NCI-H526 treated with DMSO at 0.1 percent for 48 hours (cell line): Measurements from ENCODE around the gene GSTM4.
A peak's percentile ranks its signal among the peaks of the same experiment; 100 is the strongest.
"Not testable (repeated sequence)": the region's sequence is repeated elsewhere in the genome, so short reads cannot be mapped to it uniquely, and the experiment has no call there.

Experiments used
- DNase-seq: peaks from one replicate; lab custom pipeline; 2025; lab: John Stamatoyannopoulos, UW

Gene GSTM4

DNA sequence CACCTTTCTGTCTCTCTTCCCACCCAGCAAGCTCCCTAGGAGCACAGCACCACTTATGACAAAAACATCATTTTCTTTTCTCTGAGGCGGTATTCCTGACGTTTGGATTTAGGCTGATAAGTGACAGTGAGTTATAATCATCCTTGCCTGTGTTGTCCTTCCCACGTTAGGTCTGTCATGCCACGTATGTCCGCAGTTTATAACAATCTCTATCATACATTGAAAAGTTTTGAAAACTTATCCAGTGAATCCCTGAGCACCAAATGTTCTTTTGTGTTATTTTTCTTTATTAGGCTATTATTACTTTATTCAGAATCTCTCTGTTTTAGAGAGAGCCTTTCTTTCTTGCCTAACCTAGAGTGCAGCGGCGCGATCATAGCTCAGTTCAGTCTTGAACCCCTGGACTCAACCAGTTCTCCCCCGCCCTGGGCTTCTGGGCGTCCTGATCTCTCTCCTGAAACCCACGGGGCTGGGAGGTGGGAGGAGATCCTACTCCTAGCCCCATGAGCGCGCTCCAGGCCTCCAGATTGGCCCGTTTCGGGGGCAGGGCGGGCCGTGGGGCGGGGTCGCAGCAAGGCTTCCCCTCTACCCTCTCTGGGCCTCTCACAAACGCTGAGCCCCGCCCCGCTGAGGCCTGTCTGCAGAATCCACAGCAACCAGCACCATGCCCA, 11.7 kb downstream of the GSTM4 start, which contains the start of gene GSTM2:
Gene GSTM2 (plus strand): TSS at position 606 of the 671 bp plus-strand sequence. CDS start 59 bp downstream, at position 665.
- DNase-seq, result peak; percentile 82

DNA sequence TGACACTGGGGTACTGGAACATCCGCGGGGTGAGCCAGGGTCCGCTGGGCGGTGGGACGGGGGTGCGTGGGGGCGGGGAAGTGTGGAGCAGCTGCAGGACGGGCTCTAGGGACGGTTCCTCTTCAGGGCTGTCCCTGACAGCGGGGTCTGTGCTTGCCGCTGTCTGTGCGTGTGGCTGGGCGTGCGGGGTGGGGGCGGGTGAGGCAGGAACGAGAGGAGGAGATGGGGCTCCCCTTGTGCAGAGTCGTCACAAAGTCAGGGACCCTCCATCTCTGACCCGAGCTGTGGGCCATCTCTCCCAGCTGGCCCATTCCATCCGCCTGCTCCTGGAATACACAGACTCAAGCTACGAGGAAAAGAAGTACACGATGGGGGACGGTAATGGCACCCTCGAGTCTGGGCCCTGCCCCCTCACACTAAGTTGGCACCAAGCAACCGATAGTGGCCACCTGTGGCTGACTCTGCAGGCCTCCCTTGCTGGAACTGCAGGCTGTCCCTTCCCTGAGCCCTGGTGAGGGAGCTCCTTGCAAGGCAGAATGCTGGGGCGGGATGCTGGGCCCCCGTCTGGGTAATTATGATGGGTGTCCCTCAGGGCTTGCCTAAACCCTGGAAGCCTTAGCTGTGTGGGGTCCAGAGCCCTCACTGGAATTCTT, 12.3 kb downstream of the GSTM4 start:
- no peak for DNase-seq

DNA sequence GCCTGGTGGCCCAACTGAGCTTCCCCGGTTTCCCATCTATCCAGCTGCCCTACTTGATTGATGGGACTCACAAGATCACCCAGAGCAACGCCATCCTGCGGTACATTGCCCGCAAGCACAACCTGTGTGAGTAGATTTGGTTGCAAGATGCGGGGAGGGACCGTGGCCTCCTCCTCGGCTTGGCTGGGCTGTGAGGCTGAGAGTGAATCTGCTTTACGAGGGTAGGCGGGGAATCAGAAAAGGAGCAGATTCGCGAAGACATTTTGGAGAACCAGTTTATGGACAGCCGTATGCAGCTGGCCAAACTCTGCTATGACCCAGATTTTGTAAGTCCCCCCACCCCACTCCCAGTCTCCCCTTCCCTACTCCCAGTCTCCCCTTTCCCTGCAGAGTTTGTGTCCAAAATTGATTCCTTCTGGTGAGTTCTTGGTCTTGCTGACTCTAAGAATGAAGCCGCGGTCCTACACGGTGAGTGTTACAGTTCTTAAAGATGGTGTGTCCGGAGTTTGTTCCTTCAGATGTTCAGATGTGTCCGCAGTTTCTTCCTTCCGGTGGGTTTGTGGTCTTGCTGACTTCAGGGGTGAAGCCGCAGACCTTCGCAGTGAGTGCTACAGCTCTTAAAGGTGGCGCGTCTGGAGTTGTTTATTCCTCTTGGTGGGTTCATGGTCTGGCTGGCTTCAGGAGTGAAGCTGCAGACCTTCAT, 13.5 kb downstream of the GSTM4 start:
- DNase-seq, result no peak

DNA sequence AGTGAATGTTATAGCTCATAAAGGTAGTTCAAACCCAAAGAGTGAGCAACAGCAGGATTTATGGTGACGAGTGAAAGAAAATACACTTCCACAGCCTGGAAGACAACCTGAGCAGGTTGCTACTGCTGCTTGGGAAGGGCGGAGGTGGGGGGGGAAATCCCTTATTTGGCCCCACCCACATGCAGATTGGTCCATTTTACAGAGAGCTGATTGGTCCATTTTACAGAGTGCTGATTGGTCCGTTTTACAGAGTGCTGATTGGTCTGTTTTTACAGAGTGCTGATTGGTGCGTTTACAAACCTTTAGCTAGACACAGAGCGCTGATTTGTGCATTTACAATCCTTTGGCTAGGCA, 14.0 kb downstream of the GSTM4 start:
- DNase-seq, result not testable (repeated sequence)

DNA sequence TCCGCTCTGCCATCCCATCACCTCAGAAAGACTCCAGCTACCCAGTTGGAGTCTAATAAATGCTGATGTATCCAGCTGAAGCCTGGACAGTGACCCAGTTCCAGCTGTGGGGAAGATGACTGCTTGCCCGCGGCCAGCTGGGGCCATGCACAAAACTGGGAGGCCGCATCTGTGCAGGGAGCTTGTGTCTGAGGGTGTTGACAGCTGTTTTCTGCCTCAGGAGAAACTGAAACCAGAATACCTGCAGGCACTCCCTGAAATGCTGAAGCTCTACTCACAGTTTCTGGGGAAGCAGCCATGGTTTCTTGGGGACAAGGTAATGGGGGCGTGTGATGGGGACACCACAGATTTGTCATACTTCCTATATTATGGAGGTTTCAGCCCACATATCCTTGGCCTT, 15.2 kb downstream of the GSTM4 start:
- DNase-seq, result no peak

DNA sequence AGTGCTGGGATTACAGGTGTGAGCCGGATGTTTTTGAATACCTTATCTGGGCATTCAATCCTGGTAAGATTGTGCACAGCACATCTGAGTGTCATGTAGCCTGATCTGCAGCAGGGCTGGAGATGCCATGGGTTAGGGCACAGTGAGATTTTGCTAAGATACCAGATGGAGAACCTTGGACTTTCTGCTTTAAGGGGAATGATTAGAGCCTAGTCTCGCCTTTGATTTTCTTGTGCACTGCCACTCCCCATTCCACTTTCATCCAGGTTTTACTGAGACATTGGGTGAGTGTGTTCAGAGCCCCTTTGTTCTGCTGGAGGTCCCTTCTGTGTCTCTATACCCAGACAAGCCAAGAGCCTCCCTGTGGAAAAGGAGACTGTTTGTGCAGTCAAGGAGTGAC, 18.0 kb downstream of the GSTM4 start:
- DNase-seq, result not testable (repeated sequence)

DNA sequence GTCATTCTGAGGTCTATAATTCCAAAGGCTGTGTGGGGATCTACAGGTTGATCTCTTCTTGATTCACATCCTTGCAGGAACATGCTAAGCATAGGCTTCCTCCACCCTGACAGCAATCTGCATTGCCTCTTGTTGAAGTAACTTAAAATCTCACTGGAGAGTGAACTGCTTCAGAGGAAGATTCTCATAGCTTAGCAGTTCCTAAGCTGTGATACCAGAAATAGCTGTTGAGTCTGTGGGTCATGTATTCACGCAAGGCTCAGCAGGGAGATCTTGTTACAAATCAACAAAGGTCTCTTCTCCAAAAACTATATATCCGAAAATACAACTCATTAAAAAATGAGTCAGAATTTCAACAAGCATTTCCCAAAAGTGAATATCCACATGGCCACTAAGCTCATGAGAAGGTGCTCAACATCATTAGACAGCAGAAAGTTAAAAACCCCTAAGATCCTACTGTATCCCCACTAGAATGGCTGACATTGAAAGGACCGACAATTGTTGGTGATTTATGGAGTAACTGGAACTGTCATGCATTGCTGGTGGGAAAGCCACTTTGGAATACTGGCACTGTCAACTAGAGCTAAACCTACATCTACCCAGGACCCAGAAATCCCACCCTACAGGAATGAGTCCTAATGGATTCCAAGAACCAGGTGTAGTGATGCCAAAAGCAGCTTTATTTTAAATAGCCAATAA, 20.9 kb downstream of the GSTM4 start:
- not testable (repeated sequence) for DNase-seq

DNA sequence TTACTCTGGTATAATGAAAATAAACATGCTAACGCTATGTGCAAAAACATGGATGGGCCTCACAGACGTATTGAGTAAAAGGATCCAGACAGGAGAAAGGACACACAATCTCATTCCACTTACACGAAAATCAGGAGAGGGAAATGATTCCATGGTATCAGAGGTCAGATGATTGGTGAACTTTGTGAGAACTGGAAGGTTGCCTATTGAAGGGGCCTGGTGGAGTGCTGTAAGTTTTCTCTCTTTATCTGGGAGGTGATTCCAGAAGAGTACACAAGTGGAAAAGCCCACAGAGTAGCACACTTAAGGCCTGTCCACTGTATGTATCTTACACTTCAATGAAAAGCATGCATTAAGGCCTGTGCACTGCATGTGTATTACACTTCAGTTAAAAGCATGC, 21.6 kb downstream of the GSTM4 start:
- no peak for DNase-seq

DNA sequence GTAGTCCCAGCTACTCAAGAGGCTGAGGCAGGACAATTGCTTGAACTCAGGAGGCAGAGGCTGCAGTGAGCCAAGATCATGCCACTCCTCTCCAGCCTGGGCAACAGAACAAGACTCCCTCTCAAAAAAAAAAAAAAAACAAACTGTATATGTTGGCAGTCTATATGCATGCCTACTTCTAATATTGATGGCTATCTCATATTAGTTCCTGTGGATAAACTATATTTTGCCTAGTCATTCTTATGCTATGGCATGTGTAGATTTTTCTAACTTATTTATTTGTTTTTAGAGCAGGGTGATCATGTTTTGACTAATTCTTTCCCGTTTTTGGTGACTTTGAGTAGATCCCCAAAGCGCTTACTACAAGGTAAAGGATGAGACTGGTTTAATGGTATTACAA, 22.7 kb downstream of the GSTM4 start:
- not testable (repeated sequence) for DNase-seq

DNA sequence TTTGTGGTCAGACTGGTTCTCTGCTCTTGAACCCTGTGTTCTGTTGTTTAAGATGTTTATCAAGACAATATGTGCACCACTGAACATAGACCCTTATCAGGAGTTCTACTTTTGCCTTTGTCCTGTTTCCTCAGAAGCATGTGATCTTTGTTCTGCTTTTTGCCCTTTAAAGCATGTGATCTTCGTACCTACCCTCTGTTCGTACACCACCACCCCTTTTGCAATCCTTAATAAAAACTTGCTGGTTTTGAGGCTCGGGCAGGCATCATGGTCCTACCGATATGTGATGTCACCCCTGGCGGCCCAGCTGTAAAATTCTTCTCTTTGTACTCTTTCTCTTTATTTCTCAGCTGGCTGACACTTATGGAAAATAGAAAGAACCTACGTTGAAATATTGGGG, 28.9 kb downstream of the GSTM4 start:
- DNase-seq, result not testable (repeated sequence)

DNA sequence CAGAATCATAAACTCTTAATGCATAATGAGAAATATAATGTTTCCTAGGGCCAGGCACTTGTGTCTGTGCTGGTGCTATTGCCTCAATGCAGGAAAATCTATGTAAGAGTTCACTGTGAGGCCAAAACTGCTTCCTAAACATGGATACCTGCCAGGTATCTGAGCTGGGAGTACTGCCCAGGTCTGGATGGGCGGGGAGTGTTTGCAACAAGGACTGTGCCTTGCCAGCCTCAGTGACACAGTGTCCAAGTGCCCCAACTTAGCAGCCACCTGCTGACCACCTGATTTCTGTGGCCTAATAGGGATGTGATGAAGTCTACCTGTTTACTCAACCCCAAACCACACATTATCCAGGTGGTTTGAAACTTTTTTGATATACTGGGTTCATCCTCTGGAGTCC, 29.5 kb downstream of the GSTM4 start:
- not testable (repeated sequence) for DNase-seq

DNA sequence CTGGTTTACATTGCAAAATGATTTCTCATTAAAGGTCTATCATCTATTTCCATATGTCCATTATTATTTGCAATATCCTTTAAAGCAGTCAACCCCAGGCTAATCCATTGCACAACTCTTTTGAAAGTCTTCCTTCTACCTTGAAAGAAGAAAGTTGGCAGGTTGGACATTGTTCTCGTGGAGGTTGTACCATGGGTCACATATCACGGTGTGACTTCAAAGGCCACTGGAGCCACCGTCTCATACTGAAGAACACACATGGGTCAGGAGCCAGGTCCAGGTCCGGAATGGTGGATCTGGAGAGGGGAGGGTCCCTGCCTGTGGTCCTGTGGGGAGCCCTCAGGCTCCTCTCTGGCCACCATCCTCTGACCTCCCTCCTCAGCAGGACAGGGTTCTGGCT, 30.0 kb downstream of the GSTM4 start:
- DNase-seq, result not testable (repeated sequence)

DNA sequence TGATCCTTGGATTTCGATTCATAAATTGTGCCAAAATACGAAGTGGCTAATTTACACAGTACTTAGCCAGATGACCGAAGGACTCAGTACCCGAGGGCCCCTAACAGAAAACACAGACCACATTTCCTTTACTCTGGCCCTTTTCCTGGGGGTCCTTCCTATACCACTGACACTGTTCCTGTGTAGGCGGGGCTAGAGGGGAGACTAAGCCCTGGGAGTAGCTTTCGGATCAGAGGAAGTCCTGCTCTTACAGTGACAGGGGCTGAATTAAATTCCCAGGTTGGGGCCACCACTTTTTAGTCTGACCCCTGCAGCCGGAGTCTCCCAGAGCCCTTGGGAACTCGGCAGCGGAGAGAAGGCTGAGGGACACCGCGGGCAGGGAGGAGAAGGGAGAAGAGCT, 31.2 kb downstream of the GSTM4 start:
- not testable (repeated sequence) for DNase-seq

DNA sequence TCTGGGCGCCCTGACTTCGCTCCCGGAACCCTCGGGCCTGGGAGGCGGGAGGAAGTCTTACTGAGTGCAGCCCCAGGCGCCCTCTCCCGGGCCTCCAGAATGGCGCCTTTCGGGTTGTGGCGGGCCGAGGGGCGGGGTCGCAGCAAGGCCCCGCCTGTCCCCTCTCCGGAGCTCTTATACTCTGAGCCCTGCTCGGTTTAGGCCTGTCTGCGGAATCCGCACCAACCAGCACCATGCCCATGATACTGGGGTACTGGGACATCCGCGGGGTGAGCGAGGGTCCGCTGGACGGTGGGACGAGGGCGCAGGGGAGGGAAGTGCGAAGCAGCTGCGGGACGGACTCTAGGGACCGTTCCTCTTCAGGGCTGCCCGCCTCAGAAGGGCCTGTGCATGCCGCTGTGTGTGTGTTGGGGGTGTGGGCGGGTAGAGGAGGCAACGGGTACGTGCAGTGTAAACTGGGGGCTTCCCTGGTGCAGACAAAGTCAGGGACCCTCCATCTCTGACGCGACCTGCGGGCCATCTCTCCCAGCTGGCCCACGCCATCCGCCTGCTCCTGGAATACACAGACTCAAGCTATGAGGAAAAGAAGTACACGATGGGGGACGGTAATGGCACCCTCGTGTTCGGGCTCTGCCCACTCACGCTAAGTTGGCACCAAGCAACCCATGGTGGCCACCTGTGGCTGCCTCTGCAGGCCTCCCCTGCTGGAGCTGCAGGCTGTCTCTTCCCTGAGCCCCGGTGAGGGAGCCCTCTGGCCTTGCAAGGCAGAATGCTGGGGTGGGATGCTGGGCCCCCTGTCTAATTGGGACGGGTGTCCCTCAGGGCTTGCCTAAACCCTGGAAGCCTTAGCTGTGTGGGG, 32.0 kb downstream of the GSTM4 start, which contains the start of gene GSTM1:
Gene GSTM1 (plus strand): TSS at position 177 of the 859 bp plus-strand sequence. CDS start 57 bp downstream, at position 234.
- DNase-seq, result no peak

DNA sequence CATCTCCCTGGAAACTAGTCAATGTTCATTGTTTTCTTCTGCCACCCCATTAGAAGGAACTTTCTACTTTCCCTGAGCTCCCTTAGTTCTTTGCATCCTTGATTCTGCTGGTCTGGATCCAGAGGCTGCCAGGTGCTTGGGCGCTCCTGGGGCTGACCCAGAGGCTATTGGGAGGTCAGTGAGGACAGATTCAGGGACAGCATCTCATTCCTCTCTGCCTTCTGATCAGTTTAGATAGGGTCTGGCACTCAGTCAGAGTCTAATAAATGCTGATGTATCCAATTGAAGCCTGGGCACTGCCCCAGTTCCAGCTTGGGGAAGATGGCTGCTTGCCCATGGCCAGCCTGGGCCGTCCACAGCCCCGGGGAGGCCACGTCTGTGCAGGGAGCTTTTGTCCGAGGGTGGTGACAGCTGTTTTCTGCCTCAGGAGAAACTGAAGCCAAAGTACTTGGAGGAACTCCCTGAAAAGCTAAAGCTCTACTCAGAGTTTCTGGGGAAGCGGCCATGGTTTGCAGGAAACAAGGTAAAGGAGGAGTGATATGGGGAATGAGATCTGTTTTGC, 34.0 kb downstream of the GSTM4 start:
- DNase-seq, result no peak

DNA sequence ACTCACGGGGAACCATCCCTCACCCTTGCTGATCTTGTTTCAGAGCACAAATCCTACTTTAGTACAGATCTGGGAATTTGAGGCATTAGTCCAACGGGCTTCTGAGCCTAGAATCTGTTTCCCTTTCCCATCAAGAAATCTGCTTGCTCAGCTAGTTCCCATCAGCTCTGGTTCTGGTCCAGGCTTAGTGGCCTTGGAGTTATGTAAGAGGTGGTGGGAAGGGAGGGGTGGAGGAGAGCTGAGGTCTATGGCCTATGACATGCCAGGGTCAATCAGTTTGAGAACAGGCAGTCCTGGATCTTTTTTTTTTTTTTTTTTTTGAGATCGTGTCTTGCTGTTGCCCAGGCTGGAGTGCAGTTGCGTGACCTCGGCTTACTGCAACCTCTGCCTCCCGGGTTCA, 35.9 kb downstream of the GSTM4 start:
- DNase-seq, result no peak

DNA sequence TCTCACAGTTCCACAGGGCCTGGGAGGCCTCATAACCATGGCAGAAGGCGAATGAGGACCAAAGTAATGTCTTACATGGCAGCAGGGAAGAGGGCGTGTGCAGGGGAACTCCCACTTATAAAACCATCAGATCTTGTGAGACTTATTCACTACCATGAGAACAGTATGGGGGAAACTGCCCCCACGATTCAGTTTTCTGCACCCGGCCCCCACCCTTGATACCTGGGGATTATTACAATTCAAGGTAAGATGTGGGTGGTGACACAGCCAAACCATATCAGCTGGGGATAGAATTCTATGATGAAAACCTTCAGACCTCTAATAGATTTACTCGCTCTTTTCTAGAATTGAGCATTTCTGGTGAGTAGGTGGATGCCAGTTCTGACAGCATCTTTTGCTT, 38.5 kb downstream of the GSTM4 start:
- DNase-seq, result not testable (repeated sequence)

DNA sequence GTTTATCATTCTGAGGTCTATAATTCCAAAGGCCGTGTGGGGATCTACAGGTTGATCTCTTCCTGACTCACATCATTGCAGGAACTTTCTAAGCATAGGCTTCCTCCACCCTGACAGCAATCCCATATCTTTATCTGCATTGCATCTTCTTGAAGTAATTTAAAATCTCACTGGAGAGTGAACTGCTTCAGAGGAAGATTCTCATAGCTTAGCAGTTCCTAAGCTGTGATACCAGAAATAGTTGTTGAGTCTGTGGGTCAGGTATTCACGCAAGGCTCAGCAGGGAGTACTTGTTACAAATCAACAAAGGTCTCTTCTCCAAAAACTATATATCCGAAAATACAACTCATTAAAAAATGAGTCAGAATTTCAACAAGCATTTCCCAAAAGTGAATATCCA, 39.2 kb downstream of the GSTM4 start:
- DNase-seq, result not testable (repeated sequence)

DNA sequence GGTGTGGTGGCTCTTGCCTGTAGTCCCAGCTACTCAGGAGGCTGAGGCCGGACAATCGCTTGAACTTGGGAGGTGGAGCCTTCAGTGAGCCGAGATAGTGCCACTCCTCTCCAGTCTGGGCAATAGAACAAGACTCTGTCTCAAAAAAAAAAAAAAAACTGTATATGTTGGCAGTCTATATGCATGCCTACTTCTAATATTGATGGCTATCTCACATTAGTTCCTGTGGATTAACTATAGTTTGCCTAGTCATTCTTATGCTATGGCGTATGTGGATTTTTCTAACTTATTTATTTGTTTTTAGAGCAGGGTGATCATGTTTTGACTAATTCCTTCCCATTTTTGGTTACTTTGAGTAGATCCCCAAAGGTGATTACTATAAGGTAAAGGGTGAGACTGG, 41.2 kb downstream of the GSTM4 start:
- no peak for DNase-seq

DNA sequence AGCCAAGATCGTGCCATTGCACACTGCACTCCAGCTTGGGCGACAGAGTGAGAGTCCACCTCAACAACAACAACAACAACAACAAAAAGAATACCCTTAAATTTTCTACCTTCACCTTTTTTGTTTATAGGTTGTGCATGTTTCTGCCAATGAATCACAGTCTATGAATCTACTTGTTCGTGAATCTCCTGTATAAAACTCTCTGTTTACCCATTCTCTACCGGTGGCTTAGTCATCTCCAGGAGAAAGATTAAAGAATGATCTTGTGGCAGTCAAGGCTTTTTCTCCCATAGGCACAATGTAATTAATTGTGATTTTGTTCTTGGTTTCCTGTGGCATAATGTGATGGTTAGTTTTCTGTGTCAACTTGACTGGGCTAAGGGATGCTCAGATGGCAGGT, 42.0 kb downstream of the GSTM4 start:
- DNase-seq, result not testable (repeated sequence)

DNA sequence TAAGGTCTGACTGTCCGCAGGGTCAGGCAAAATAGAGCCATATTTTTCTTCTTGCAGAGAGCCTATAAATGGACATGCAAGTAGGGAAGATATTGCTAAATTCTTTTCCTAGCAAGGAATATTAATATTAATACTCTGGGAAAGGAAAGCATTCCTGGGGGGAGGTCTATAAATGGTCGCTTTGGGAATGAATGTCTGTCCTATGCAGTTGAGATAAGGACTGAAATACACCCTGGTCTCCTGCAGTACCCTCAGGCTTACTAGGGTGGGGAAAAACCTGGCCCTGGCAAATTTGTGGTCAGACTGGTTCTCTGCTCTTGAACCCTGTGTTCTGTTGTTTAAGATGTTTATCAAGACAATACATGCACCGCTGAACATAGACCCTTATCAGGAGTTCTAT, 47.0 kb downstream of the GSTM4 start:
- not testable (repeated sequence) for DNase-seq
